PC-9 (cell line): ENCODE results near the gene SOX5.

Experiments used
- CTCF ChIP-seq: fragments of 200-600 bp; sonication (generic); conservative IDR thresholded peaks from 2 replicates; pipeline ENCODE4 v1.6.1; 2017; ENCODE audit warnings: mixed run types, antibody characterized with exemption, mild to moderate bottlenecking, moderate library complexity
- EZH2 ChIP-seq: fragments of 200-600 bp; sonication (generic); IDR thresholded peaks from 2 replicates; pipeline ENCODE4 v1.8.0; 2017; ENCODE audit warnings: antibody characterized with exemption, low read depth

GRCh38 chr12:23719493-23719892, 230.0 kb downstream of the SOX5 start:
- TF ChIP-seq CTCF (no peak), EZH2 (no peak)
